Breast epithelium (tissue), 4 donors: Measurements from ENCODE around the gene INPP4A. TPM values are rescaled to one million over a fixed set of nuclear protein-coding genes. Genes with fewer than 3 reads are reported as not detected.

Experiments used
- DNase-seq, 2 donors: peaks; one replicate each; pipeline ENCODE4 v3.0.0-alpha.2; 2019; ENCODE audit warnings: low spot score in 2 of 2
- H3K27ac ChIP-seq, 2 donors: fragments of 200-600 bp; sonication (generic) in 1 of 2; one replicate each; pipeline ENCODE4 v1.5.1; 2016 to 2019; ENCODE audit warnings: mild to moderate bottlenecking in 1 of 2
- H3K27me3 ChIP-seq, 2 donors: fragments of 200-600 bp; sonication (generic) in 1 of 2; one replicate each; pipeline versions ENCODE4 v1.5.1 to v1.6.0; 2017 to 2019; ENCODE audit warnings: control low read depth in 1 of 2, mild to moderate bottlenecking in 1 of 2
- H3K36me3 ChIP-seq: fragments of 200-600 bp; one replicate; pipeline ENCODE4 v1.5.1; 2019
- H3K4me1 ChIP-seq, 2 donors: fragments of 200-600 bp; sonication (generic); one replicate each; pipeline ENCODE4 v1.5.1; 2016 to 2019; ENCODE audit warnings: control low read depth in 1 of 2
- H3K4me3 ChIP-seq, 3 donors: fragments of 200-600 bp; sonication (generic); 1 replicate in 2 of 3; 2 replicates in 1 of 3; pipeline ENCODE4 v1.5.1; 2016 to 2019; ENCODE audit warnings: mild to moderate bottlenecking in 3 of 3, moderate library complexity in 2 of 3
- H3K9me3 ChIP-seq, 2 donors: fragments of 200-600 bp; sonication (generic) in 1 of 2; one replicate each; pipeline ENCODE4 v1.5.1; 2016 to 2019; ENCODE audit warnings: control low read depth in 1 of 2
- POLR2A ChIP-seq: fragments of 450-650 bp; IDR thresholded peaks from one replicate; pipeline ENCODE4 v1.6.1; 2016; ENCODE audit warnings: antibody characterized with exemption, mild to moderate bottlenecking, moderate library complexity
- POLR2AphosphoS5 ChIP-seq, 3 donors: sonication (generic); formaldehyde crosslinking; IDR thresholded peaks; one replicate each; pipeline ENCODE4 v1.6.1; 2017; ENCODE audit warnings: antibody characterized with exemption in 3 of 3
- intact Hi-C: fragments of 100-400 bp; cut with DNase I; formaldehyde crosslinking; loops from one replicate; pipeline ENCODE4 v1.15.1; 2023; ENCODE audit warnings: low total_unique reads
- total RNA-seq, 3 donors: library from RNA; depleted of rRNA; stranded (reverse); fragments of >200 nt; gene quantifications; one replicate each; pipeline ENCODE4 v1.1.0, GENCODE V29; 2016
- TF ChIP-seq, protein P1 (sequence below), 3 donors: fragments of 450-650 bp; IDR thresholded peaks; one replicate each; pipeline ENCODE4 v1.5.1; 2016 to 2017; ENCODE audit warnings: antibody characterized with exemption in 3 of 3, mild to moderate bottlenecking in 3 of 3, moderate library complexity in 3 of 3

Gene INPP4A
- total RNA-seq, 3 donors from 2014 or later = 22.6 to 35.4 (median 25.8) TPM

DNA sequence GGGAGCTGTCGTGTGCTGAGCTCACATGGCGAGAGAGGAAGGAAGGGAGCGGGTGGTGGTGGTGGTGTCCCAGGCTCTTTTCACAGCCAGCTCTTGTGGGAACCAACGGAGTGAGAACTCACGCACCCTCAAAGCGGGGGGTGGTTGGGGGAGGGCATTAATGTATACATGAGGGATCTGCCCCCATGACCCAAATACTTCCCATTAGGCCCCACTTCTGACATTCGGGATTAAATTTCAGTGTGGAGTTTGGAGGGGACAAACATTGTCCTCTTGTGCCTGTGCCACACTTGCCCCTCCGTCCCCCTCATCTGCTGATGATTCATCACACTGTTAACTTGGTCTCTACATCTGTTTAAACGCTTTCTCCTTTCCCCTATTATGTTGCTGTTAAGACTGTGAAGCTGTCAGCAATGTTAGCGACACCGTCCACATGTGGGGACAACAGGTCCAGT is 22.5 kb downstream of the INPP4A start:
- no peak overlapping the region for H3K4me3 ChIP-seq
- no peak overlapping the region for H3K27ac ChIP-seq
- DNase-seq = no peak
- intact Hi-C loops = no loop called here
- H3K27me3 ChIP-seq = no peaks in the 10 kb centered on the region
- H3K4me1 ChIP-seq = no peaks in the 10 kb centered on the region
- no peaks in the 10 kb centered on the region for H3K36me3 ChIP-seq
- no peaks in the 10 kb centered on the region for H3K9me3 ChIP-seq
- TF ChIP-seq POLR2AphosphoS5 (IDR thresholded peaks at IDR 0.05) (no peak), POLR2A (no peak)
- TF ChIP-seq, protein P1, sequence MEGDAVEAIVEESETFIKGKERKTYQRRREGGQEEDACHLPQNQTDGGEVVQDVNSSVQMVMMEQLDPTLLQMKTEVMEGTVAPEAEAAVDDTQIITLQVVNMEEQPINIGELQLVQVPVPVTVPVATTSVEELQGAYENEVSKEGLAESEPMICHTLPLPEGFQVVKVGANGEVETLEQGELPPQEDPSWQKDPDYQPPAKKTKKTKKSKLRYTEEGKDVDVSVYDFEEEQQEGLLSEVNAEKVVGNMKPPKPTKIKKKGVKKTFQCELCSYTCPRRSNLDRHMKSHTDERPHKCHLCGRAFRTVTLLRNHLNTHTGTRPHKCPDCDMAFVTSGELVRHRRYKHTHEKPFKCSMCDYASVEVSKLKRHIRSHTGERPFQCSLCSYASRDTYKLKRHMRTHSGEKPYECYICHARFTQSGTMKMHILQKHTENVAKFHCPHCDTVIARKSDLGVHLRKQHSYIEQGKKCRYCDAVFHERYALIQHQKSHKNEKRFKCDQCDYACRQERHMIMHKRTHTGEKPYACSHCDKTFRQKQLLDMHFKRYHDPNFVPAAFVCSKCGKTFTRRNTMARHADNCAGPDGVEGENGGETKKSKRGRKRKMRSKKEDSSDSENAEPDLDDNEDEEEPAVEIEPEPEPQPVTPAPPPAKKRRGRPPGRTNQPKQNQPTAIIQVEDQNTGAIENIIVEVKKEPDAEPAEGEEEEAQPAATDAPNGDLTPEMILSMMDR (IDR thresholded peaks at IDR 0.05) = no peak

DNA sequence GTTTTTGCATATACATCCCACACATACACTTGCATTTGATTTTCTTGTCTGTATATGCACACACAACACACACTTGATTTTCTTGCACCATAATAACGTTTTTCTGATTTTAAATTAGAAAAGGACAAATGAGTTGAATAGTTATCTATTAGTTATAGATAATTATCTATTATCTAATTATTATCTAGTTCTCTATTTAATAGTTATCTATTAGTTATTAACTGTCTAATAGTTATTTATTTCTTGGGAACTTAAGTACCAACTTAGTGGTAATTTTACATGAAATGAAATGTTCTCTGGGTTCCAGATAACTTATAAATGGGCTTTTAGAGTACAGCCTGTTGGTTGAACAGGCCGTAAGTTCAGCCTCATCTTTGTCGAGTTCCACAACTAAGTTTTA is 23.0 kb downstream of the INPP4A start:
- Histone ChIP-seq H3K36me3 (no peaks in the 10 kb centered on the region), H3K4me3 (no peak overlapping the region), H3K9me3 (no peaks in the 10 kb centered on the region), H3K4me1 (no peaks in the 10 kb centered on the region), H3K27ac (no peak overlapping the region), H3K27me3 (no peaks in the 10 kb centered on the region)
- no peak for DNase-seq
- TF ChIP-seq POLR2AphosphoS5 (IDR thresholded peaks at IDR 0.05) (no peak), POLR2A (no peak)
- TF ChIP-seq, protein P1 (IDR thresholded peaks at IDR 0.05) = no peak
- intact Hi-C loops = no loop called here

DNA sequence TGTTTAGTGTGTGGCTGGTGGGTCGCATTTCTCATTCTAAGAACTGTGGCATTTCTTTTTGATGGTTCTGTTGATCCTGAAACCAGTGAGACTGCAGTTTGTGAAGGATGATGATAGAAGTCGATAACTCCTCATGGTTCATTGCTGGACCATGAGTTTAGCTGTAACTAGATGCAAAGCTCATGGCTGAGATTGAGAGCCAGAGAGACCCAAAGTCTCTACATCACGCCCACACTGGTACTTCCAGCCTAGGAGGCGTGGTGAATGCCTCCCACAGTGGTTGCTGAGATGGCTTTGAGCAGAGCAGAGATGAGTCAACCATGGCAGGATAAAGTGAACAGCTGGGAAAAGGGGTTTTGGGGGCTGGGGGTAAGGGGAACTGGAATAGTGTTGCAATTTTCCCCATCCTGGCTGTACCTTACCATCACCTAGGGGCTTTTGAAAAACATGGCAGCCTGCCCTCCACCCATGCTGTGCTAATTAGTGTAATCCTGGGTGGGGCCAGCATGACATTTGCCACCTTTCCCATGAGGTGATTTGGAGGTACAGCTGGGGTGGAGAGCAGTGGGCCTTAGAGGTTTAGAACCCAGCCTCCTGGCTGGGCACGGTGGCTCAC is 24.1 kb downstream of the INPP4A start:
- DNase-seq = no peak
- Histone ChIP-seq H3K27ac (no peak overlapping the region), H3K36me3 (no peaks in the 10 kb centered on the region), H3K4me1 (no peaks in the 10 kb centered on the region), H3K27me3 (no peaks in the 10 kb centered on the region), H3K4me3 (no peak overlapping the region), H3K9me3 (no peaks in the 10 kb centered on the region)
- TF ChIP-seq POLR2A (no peak), POLR2AphosphoS5 (IDR thresholded peaks at IDR 0.05) (no peak)
- TF ChIP-seq, protein P1 (IDR thresholded peaks at IDR 0.05) = no peak
- intact Hi-C loops = no loop called here

DNA sequence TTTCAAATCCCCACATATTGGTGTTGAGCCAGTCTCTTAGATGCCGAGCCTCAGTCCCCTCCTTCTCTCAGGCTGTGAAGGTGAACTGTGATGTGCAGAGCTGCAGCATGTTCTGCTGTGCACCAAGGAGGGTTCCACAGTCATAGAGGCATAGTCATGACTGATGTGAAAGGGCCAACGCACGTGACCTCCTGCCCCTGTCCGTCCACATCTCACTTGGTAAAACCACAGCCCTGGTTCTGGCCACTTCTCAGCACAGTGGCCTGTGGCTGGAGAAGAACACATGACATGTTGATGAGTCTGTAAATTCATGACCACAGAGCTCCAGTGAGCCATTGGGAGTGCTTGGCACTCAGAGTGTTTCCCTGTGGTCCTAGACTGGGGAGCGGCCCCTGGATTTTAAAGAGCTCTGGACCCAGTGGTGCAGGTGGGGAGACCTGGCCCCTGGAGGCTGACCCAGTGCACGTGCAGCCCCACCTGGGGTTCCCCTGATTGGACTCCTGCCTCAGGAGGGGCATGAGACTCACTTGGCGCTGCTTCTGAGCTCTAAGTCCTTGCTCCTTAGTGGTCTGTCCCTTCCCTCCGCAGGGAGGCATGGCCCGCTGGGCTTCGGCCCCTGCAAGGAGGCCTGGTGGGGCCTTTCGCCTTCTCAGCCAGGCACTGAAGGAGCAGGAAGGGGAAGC is 25.3 kb downstream of the INPP4A start:
- Histone ChIP-seq H3K36me3 (no peaks in the 10 kb centered on the region), H3K27me3 (no peaks in the 10 kb centered on the region), H3K27ac (no peak overlapping the region), H3K4me1 (peaks cover 0 to 4% of the 10 kb centered on the region in 2 donors), H3K4me3 (no peak overlapping the region), H3K9me3 (no peaks in the 10 kb centered on the region)
- DNase-seq = no peak
- intact Hi-C loops = loop anchor here (10.0 kb wide), 1 partner anchor 825 kb away; the partner anchor contains the start of gene COX5B
- TF ChIP-seq POLR2AphosphoS5 (IDR thresholded peaks at IDR 0.05) = no peak
- TF ChIP-seq POLR2A = no peak
- TF ChIP-seq, protein P1 (IDR thresholded peaks at IDR 0.05) = no peak

DNA sequence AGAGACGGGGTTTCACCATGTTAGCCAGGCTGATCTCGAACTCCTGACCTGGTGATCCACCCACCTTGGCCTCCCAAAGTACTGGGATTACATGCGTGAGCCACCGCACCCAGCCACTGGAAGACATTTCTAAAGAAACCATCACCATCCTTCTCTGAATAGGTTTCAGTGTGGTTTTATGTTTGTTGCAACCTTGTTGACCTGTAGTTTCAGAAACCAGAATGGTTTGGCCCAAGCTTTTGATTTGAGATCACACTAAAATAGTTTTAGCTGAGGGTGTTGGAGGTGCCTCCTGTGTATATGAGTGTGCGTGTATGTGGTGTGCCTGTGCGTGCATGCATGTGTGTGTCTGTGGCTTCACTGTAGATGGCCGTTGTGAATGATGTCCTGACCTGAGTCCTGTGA is 26.2 kb downstream of the INPP4A start:
- DNase-seq = no peak
- no peak overlapping the region for H3K27ac ChIP-seq
- no peaks in the 10 kb centered on the region for H3K27me3 ChIP-seq
- H3K36me3 ChIP-seq = no peaks in the 10 kb centered on the region
- H3K9me3 ChIP-seq = no peaks in the 10 kb centered on the region
- intact Hi-C loops = loop anchor here (10.0 kb wide), 1 partner anchor 826 kb away; the partner anchor contains the start of gene COX5B
- H3K4me1 ChIP-seq = peaks cover 0 to 4% of the 10 kb centered on the region in 2 donors
- TF ChIP-seq POLR2A = no peak
- no peak for TF ChIP-seq POLR2AphosphoS5 (IDR thresholded peaks at IDR 0.05)
- TF ChIP-seq, protein P1 (IDR thresholded peaks at IDR 0.05) = no peak
- no peak overlapping the region for H3K4me3 ChIP-seq
